H1 (cell line): ENCODE results near the gene ANO2.

Experiments used
- EP300 ChIP-seq, 2 experiments: IDR thresholded peaks; 1 replicate in 1 of 2; 2 replicates in 1 of 2; pipeline ENCODE4 v1.6.1; 2011 to 2012; ENCODE audit warnings: low read depth in 2 of 2, low read length in 2 of 2, mild to moderate bottlenecking in 2 of 2, borderline replicate concordance in 1 of 2, inconsistent platforms in 1 of 2, moderate library complexity in 1 of 2
- EZH2 ChIP-seq: fragments of 200-600 bp; sonication (generic); IDR thresholded peaks from 2 replicates; pipeline ENCODE4 v1.7.1; 2012; ENCODE audit warnings: low read depth, mild to moderate bottlenecking, moderate library complexity, low read length, inconsistent platforms; ENCODE audit not compliant: severe bottlenecking
- HDAC6 ChIP-seq: IDR thresholded peaks from one replicate; pipeline ENCODE4 v1.7.1; 2012; ENCODE audit warnings: low read depth, mild to moderate bottlenecking, inconsistent platforms, low read length, moderate library complexity
- POLR2A ChIP-seq, 2 experiments: IDR thresholded peaks; 1 replicate in 1 of 2; 2 replicates in 1 of 2; pipeline ENCODE4 v1.6.1; 2011; ENCODE audit warnings: low read depth in 2 of 2, low read length in 2 of 2, mild to moderate bottlenecking in 2 of 2; ENCODE audit errors: control extremely low read depth in 1 of 2
- RAD21 ChIP-seq, 2 experiments: IDR thresholded peaks in 1 of 2; conservative IDR thresholded peaks in 1 of 2; 2 replicates each; pipeline ENCODE4 v1.6.1; 2011; ENCODE audit warnings: low read depth in 2 of 2, low read length in 2 of 2, improper control_type of control experiment in 1 of 2, inconsistent platforms in 1 of 2, mild to moderate bottlenecking in 1 of 2, moderate library complexity in 1 of 2
- RFX5 ChIP-seq: IDR thresholded peaks from 2 replicates; pipeline ENCODE4 v1.6.1; 2011; ENCODE audit warnings: low read depth, low read length, improper control_type of control experiment, borderline replicate concordance
- SIN3A ChIP-seq, 2 experiments: IDR thresholded peaks in 1 of 2; conservative IDR thresholded peaks in 1 of 2; 2 replicates each; pipeline ENCODE4 v1.6.1; 2011 to 2012; ENCODE audit warnings: low read length in 2 of 2, improper control_type of control experiment in 1 of 2, low read depth in 1 of 2, mild to moderate bottlenecking in 1 of 2
- SP1 ChIP-seq: IDR thresholded peaks from 2 replicates; pipeline ENCODE4 v1.6.1; 2011; ENCODE audit warnings: low read depth, low read length
- TEAD4 ChIP-seq: IDR thresholded peaks from 2 replicates; pipeline ENCODE4 v1.6.1; 2012; ENCODE audit warnings: low read depth, low read length, inconsistent platforms, mixed read lengths
- TF ChIP-seq, protein P1 (sequence below), 3 experiments: IDR thresholded peaks; 1 replicate in 2 of 3; 2 replicates in 1 of 3; pipeline versions ENCODE4 v1.5.1 to v1.6.1; 2011; ENCODE audit warnings: low read length in 3 of 3, mild to moderate bottlenecking in 3 of 3, inconsistent platforms in 2 of 3, low read depth in 1 of 3, moderate library complexity in 1 of 3; ENCODE audit not compliant: insufficient read depth in 1 of 3; ENCODE audit errors: control extremely low read depth in 1 of 3
- TF ChIP-seq, protein P2 (sequence below): IDR thresholded peaks from 2 replicates; pipeline ENCODE4 v1.6.1; 2012; ENCODE audit warnings: inconsistent platforms

DNA sequence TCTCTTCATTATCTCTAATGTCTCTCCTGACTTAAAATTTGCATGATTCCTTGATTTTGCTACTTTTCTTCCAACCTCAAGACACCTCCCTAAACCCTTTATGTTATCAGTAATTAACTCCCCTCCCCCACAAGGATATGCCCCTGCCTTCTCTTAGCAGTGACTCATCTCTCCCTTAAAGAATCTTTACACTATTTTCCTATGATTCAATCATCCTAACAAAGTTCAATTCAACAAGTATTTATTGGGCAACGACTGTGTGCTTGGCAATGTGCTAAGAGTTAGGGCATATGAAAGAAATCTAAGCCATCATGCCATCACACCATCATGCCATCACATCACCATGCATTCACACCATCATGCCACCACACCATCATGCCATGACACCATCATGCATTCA lies 80.1 kb downstream of the ANO2 start:
- TF ChIP-seq, protein P1, sequence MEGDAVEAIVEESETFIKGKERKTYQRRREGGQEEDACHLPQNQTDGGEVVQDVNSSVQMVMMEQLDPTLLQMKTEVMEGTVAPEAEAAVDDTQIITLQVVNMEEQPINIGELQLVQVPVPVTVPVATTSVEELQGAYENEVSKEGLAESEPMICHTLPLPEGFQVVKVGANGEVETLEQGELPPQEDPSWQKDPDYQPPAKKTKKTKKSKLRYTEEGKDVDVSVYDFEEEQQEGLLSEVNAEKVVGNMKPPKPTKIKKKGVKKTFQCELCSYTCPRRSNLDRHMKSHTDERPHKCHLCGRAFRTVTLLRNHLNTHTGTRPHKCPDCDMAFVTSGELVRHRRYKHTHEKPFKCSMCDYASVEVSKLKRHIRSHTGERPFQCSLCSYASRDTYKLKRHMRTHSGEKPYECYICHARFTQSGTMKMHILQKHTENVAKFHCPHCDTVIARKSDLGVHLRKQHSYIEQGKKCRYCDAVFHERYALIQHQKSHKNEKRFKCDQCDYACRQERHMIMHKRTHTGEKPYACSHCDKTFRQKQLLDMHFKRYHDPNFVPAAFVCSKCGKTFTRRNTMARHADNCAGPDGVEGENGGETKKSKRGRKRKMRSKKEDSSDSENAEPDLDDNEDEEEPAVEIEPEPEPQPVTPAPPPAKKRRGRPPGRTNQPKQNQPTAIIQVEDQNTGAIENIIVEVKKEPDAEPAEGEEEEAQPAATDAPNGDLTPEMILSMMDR (IDR thresholded peaks at IDR 0.05; ENCODE audit: control extremely low read depth in 1 of 3, insufficient read depth in 1 of 3, low read depth in 1 of 3, low read length in 3 of 3) = no peak
- TF ChIP-seq EP300 (IDR thresholded peaks at IDR 0.05; ENCODE audit: borderline replicate concordance in 1 of 2, low read depth in 2 of 2, low read length in 2 of 2) (no peak), RFX5 (no peak), SIN3A (conservative IDR thresholded peaks at IDR 0.05 in 1 of 2, IDR thresholded peaks at IDR 0.05 in 1 of 2; ENCODE audit: low read depth in 1 of 2, low read length in 2 of 2) (no peak), POLR2A (IDR thresholded peaks at IDR 0.05; ENCODE audit: control extremely low read depth in 1 of 2, low read depth in 2 of 2, low read length in 2 of 2) (no peak), EZH2 (no peak), TEAD4 (no peak), HDAC6 (no peak), RAD21 (IDR thresholded peaks at IDR 0.05 in 1 of 2, conservative IDR thresholded peaks at IDR 0.05 in 1 of 2; ENCODE audit: low read depth in 2 of 2, low read length in 2 of 2) (no peak), SP1 (no peak)
- TF ChIP-seq, protein P2, sequence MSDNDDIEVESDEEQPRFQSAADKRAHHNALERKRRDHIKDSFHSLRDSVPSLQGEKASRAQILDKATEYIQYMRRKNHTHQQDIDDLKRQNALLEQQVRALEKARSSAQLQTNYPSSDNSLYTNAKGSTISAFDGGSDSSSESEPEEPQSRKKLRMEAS = no peak
